Measurements from ENCODE around the gene PTCD3.

The PTCD3 gene

DNA sequence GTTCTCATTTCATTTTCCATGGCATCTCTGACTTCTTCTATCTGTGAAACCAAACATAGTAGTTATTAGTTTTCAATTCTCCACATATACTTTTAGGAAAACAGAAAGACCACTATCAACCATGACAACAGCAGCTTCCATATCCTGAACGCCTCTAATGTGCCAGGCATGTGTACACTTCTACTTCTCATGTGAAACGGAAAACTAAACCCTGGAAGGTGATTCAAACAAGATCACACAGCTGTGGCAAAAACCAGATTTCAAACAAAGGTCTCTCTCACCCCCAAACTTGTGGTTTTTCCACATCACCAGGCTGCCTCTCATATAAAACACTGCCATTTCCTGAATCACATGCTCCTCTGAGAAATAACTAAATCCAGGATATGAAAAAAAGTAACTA lies 41.8 kb downstream of the PTCD3 start:
- DNase-seq, result no peak

DNA sequence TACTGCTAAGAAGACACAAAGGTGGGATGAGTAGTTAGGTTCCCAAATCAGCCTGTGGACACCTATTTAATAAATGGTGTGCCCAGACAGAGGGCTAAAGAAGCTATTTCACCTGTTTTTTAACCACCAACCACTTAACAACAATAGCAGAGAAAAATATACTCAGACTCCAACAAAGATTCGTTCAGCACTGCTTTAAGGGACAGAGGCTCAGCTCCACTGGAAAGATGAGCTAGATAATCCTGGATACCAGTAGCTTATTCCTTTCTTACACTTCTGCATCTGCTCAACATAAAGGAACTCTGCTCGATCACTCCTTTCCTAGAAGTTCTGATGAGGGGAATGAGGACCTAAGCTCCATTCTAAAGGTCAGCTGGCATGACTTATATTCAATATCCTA lies 44.5 kb downstream of the PTCD3 start:
- no peak for DNase-seq

DNA sequence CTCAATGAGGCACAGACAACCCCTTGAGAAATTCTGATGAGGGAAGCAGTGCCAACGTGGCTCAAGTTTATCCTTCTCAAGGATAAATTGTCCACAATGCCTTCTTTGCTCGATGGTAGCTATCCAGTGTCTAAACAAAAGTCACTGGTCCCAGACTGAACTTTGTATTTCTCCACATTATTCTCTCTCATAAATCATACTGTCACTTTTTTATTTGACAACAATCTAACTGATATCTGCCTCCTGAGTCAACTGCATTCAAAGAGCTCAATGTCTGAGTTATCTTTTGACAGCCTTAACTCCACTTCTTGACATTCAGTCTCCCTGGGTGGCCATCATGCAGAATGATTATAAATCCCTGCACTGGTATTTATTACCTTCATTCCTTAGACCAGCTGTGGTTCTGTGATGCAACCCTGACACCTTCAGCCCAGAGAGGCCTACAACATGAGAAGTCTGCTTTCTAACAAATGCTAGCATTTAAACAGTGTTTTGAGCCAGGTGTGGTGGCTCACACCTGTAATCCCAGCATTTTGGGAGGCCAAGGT lies 51.0 kb downstream of the PTCD3 start:
- DNase-seq, result no peak

DNA sequence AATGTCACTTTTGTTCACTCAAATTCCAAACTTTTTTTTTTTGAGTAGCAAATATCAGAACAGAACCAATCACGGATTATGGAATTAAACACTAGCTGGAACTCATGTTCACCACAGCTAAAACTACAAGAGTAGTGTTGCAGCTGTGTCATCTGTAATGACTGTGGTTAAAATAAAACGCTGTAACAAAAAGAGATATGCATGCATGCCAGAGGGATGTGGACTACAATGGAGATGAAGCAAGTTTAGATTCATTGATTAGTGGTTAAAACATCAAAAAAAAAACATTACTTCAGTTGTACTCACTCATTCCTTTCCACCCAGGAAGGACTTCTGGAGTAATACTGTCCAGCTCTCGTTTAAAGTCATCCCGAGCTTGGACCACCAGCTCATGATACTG lies 52.3 kb downstream of the PTCD3 start:
- no peak for DNase-seq

DNA sequence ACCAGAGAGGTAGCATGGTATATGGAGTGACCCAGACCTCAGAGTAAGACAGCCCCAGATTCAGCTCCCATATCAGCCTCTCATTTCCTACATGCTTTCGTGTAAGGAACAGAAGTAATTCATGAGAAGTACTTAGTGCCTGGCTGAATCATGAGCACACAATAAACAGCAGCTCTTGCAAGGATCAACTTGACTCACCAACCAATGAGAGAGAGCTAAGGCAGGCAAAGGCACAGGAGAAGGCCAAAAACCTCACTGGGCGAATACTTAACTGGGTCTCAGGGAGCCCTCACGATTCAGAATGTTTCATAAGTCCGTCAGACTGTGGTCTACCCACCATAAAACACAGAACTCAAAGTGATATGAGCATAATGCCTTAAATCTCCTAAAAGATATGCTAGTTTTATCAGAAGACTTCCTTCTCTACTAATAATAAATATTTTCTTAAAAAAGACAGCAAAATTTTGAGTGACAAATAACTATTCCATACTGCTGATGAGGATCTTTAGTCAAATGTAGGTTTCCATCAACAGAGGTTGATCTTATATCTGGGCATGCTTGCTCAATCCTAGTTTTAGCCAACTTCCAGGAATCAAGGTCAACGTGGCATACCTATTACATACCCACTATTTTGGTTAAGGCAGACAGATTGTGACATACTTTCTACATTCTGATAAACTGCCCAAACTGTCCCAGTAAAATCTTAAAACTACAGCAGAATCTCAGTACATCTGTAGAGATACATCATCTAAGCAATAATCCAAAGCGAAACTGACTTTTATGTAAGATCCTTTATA lies 54.3 kb downstream of the PTCD3 start:
- no peak for DNase-seq

DNA sequence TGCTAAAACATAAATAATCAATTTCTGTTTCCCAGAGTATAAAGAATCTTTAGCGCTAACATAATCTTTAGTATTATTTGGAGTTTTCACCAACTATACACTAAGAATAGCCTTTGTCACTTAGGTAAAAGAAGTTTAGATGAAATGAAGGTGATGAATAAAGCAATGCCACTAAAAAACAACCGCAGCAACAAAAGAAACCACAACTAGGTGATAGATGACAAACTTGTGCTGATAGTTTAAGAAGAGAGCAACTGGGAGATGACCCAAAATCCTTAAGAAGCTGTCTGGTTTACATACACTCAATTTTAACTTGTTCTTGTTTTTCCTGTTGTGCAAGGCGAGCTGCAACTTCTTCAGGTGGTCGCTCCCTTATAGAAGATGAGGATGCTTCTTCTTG lies 64.4 kb downstream of the PTCD3 start:
- no peak for DNase-seq

DNA sequence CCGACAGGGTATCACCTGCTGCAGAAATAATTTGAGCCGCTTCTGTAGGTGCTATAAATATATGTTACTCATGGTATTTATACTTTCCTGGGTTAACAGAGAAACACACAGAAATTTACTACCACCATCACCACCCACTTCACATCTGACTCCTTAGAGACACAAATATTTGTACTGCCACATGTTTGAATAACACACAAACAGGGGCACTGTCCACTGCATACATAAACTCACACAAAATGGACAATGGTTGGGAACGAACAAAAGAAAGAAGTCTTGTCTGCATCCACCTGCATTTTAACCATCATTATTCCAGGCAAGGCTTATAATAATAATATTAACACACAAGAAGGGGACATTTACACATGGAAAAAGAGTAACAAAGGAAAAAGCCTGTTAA lies 65.3 kb downstream of the PTCD3 start:
- no peak for DNase-seq

DNA sequence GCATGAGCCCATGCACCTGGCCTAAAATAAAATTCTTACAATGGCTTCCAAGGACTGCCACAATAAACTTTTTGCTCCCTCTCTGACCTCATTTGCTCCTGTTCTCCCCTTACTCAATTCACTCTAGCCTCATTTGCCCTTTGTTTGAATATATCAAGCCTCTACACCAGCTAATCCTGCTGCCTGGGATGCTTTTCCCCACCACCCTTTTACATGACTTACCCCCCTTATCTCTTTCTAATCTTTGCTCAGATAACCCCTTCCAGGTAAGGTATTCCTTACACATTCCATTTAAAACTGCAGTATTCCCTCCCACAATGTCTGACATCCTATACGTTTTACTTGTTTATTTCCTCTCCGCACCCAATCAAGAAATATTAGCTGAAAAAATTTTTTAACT lies 66.6 kb downstream of the PTCD3 start:
- no peak for DNase-seq

DNA sequence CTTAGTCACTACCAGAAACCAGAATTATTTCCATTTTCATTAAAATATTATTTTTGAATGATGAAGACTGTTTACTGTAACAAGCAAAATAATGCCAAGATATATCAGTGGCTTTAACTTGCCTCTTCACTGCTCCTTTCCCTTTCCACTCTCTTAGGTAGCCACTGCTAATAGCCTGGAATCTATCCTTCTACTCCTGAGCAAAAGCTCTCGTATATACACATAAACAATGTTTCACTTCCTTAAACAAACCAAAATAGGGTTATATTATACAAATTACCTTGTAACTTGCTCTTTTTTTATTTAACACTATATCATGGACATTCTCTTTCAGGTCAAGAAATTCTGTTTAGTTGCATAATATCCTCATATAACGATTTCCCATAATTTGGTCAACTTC lies 68.4 kb downstream of the PTCD3 start:
- no peak for DNase-seq

DNA sequence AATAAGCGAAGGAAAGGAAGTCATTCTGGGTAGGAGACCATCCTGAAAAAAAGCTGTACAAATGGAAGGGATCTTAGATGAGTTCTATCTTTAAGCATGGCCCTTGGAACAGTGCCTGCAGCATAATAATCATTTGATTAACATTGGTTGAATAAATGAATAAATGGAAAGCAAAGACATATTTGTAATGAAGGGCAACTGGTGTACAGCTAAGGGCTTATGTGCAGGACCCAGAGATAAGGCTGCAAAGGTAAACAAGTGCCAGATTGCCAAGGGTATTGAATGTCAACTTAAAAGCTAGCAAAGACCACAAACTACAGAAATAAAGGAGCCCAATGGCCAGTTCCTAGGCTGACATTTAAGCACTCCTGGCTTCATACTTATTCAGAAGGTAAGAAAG lies 69.8 kb downstream of the PTCD3 start:
- DNase-seq, result no peak

DNA sequence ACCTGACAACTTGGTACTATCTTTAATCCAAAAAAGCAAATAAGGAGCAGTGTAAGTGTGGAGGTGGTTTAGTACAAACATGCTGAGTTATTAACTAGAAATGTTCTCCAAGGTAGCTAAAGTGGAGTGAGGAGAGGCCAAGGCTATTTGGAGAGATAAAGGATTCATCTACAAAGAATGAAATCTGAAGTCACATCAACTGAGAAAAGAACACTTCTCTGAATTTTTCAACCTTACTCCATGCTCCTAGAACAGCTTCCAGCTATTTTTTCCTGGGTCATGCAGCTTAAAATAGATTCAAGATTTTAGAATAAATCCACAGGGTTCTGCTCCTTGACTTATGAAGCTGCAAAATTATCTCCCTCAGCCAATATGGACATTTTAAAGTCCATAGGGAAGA lies 70.6 kb downstream of the PTCD3 start:
- DNase-seq, result no peak

DNA sequence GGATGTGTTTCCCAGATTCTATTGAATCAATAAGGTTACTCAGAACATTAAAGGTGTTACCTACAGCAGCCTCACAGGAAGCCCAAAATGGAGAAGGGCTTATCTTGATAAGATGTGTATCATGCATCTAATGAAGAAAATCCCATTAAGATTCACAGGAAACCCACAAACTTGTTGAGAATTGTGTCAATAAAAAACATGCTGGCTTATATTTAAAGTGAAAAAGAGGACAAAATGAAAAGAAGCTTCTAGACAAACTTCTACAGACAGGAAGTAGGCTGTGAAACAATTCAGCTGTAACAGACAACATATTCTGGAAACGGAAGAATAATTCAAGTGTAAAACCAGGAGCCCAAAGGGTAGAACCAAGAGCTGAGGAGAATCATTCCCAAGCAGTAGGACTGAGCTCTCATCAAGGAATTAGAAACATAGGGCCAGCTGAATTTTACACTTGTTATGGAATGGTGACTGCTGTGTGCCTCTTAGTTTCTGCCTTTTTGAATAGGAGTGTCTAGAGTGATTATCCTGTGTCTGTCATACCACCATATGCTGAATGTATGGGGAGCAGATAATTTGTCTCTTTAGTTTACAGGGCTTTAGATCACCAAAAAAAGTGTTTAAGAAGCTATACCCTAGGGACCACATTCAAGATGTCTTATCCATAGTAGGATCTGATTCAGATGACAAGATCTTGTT lies 79.6 kb downstream of the PTCD3 start:
- peak; percentile 2 for DNase-seq

DNA sequence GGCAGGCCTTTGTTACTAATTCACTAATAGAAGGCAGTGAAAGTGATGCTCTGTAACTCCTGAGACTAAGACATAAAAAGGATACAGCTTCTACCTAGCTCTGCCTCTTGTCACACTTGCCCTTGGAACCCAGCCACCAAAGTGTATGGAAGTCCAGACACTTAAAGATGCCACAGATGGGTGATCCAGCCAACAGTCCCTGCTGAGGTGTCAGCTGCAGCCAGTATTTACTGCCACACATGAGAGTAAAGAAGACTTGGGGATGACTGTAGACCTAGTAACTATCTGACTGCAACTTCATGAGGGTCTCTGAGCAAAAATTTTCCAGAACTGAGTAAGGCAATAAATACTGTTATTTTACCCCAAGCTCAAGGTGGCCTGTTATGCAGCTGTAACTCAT lies 80.4 kb downstream of the PTCD3 start:
- no peak for DNase-seq

DNA sequence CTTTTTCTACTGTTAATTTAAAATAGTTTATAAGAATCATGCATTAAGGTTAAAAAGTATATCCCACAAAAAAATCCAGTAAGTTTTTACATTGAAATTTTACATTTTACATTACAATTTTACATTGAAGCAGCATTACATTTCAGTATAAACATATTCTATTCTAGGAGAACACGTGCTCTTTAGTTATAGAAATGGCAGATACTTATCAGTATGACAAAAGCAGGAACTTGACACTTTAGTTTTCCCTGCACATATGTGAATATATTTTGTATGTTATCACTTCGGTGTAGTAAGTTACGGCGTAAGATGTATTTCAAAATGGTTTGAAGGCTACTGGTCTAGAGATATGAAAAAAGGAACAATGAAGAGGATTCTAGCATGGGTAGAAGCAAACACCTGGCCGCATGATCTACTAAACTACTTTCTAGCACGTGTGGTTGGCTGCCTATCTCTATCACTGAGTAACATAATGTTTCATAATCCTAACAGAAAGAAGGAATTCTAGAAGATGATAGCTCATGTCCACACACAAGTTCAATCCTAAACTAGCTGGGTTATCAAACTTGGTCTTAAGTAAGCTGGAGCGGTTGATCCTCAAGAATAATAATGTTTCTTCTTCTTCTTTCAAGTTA lies 83.9 kb downstream of the PTCD3 start:
- no peak for DNase-seq

Measured in stimulated activated naive CD4-positive, alpha-beta T cell treated with Interleukin-2 at 50 U/mL for 16 hours (primary cell).